Keratinocyte (primary cell): ENCODE measurements around the gene NXPH2.
A peak's percentile ranks its signal among the peaks of the same experiment; 100 is the strongest.

Experiments
- CTCF ChIP-seq, 3 experiments: IDR thresholded peaks in 1 of 3; conservative IDR thresholded peaks in 1 of 3; optimal IDR thresholded peaks in 1 of 3; 2 replicates in 2 of 3; 3 replicates in 1 of 3; pipeline versions ENCODE3 to v1.5.1; 2011; ENCODE audit warnings: low read length in 3 of 3, mild to moderate bottlenecking in 3 of 3, moderate library complexity in 2 of 3, control low read depth in 1 of 3, inconsistent platforms in 1 of 3; ENCODE audit not compliant: insufficient read depth in 2 of 3; ENCODE audit errors: extremely low read depth in 1 of 3
- EZH2 ChIP-seq: IDR thresholded peaks from one replicate; pipeline ENCODE4 v1.6.1; 2012; ENCODE audit warnings: inconsistent platforms, mild to moderate bottlenecking, low read length, moderate library complexity

GRCh38 chr2:138827426-138828054 is 47.4 kb upstream of the NXPH2 start:
- TF ChIP-seq CTCF (optimal IDR thresholded peaks at IDR 0.05 in 1 of 3, IDR thresholded peaks at IDR 0.05 in 1 of 3, conservative IDR thresholded peaks at IDR 0.05 in 1 of 3; ENCODE audit: extremely low read depth in 1 of 3, insufficient read depth in 2 of 3, low read length in 3 of 3) (peak; percentile 48 to 61 (median 52)), EZH2 (no peak)
